DOHH2 (cell line): Measurements from ENCODE around the gene AIP.

ENCODE experiments used
- H3F3A ChIP-seq: fragments of 200-600 bp; sonication (generic), shearing (Covaris generic); 2 replicates; pipeline ENCODE4 v1.6.0; 2016; ENCODE audit warnings: antibody characterized with exemption, mild to moderate bottlenecking; ENCODE audit not compliant: control insufficient read depth, insufficient read depth
- H3K27ac ChIP-seq: fragments of 200-600 bp; sonication (generic); 2 replicates; pipeline ENCODE4 v1.5.1; 2014; ENCODE audit warnings: low read depth, mild to moderate bottlenecking, low read length, moderate library complexity
- H3K27me3 ChIP-seq: fragments of 200-600 bp; sonication (generic); 2 replicates; pipeline ENCODE4 v1.6.1; 2014; ENCODE audit warnings: mild to moderate bottlenecking, low read length, mixed read lengths; ENCODE audit not compliant: control insufficient read depth
- H3K36me3 ChIP-seq: fragments of 200-600 bp; sonication (generic); 2 replicates; pipeline ENCODE4 v1.6.1; 2014; ENCODE audit warnings: mild to moderate bottlenecking, low read length, moderate library complexity, mixed read lengths; ENCODE audit not compliant: control insufficient read depth
- H3K4me1 ChIP-seq: fragments of 200-600 bp; sonication (generic); 2 replicates; pipeline ENCODE4 v1.6.1; 2014; ENCODE audit warnings: mild to moderate bottlenecking, low read length, mixed read lengths; ENCODE audit not compliant: control insufficient read depth
- H3K4me2 ChIP-seq: fragments of 200-600 bp; sonication (generic); 2 replicates; pipeline ENCODE4 v1.6.0; 2014; ENCODE audit warnings: mild to moderate bottlenecking, low read length, moderate library complexity
- H3K4me3 ChIP-seq: fragments of 200-600 bp; sonication (generic); 2 replicates; pipeline ENCODE4 v1.5.1; 2014; ENCODE audit warnings: mild to moderate bottlenecking, low read length, mixed read lengths
- H3K79me2 ChIP-seq: fragments of 200-600 bp; sonication (generic); 2 replicates; pipeline ENCODE4 v1.6.1; 2014; ENCODE audit warnings: mild to moderate bottlenecking, low read length, mixed read lengths; ENCODE audit not compliant: control insufficient read depth
- H3K9me2 ChIP-seq: fragments of 200-600 bp; sonication (generic); replicated peaks from 2 replicates; pipeline ENCODE4 v1.6.1; 2014; ENCODE audit warnings: mild to moderate bottlenecking, low read length, mixed read lengths; ENCODE audit not compliant: control insufficient read depth
- H3K9me3 ChIP-seq: fragments of 200-600 bp; sonication (generic); 2 replicates; pipeline ENCODE4 v1.6.1; 2014; ENCODE audit warnings: antibody characterized with exemption, low read length, mixed read lengths; ENCODE audit not compliant: control insufficient read depth, insufficient read depth
- H4K20me1 ChIP-seq: fragments of 200-600 bp; sonication (generic); 2 replicates; pipeline ENCODE4 v1.6.0; 2014; ENCODE audit warnings: low read depth, mild to moderate bottlenecking, antibody characterized with exemption, low read length, moderate library complexity; ENCODE audit not compliant: control insufficient read depth, insufficient read depth
- CTCF ChIP-seq: fragments of 200-600 bp; sonication (generic); IDR thresholded peaks from one replicate; pipeline ENCODE4 v1.5.1; 2014; ENCODE audit warnings: antibody characterized with exemption, mild to moderate bottlenecking, low read depth, low read length; ENCODE audit not compliant: poor library complexity, severe bottlenecking
- EZH2phosphoT487 ChIP-seq: fragments of 200-600 bp; sonication (generic); IDR thresholded peaks from 2 replicates; pipeline ENCODE4 v1.6.1; 2017; ENCODE audit warnings: borderline replicate concordance, mild to moderate bottlenecking, antibody characterized with exemption, low read length, moderate library complexity, mixed read lengths

Gene AIP

GRCh38 chr11:67498544-67498972 lies 15.7 kb downstream of the AIP start:
- Histone ChIP-seq H3K4me2 (no peak overlapping the region), H3K9me3 (no peaks in the 10 kb centered on the region), H3K27me3 (no peaks in the 10 kb centered on the region), H3K79me2 (peaks cover 9% of the 10 kb centered on the region), H3K4me3 (no peak overlapping the region), H4K20me1 (peaks cover 2% of the 10 kb centered on the region; the same call in 1 of the 2 replicates), H3K27ac (no peak overlapping the region), H3K4me1 (peaks cover 3% of the 10 kb centered on the region), H3K36me3 (peaks cover 70% of the 10 kb centered on the region), H3F3A (no peaks in the 10 kb centered on the region), H3K9me2 (no peaks in the 10 kb centered on the region)
- TF ChIP-seq CTCF (no peak), EZH2phosphoT487 (no peak)

- H4K20me1 ChIP-seq: peaks cover 6% of the 10 kb centered on the region; the same call in 1 of the 2 replicates
- H3K9me2 ChIP-seq: no peaks in the 10 kb centered on the region
- H3K27ac ChIP-seq: no peak overlapping the region
- no peaks in the 10 kb centered on the region for H3F3A ChIP-seq
- H3K4me2 ChIP-seq: no peak overlapping the region
- no peaks in the 10 kb centered on the region for H3K27me3 ChIP-seq
- no peaks in the 10 kb centered on the region for H3K9me3 ChIP-seq
- no peak overlapping the region for H3K4me3 ChIP-seq
- peaks cover 64% of the 10 kb centered on the region for H3K36me3 ChIP-seq
- no peak for TF ChIP-seq EZH2phosphoT487
- TF ChIP-seq CTCF: no peak
- H3K79me2 ChIP-seq: peaks cover 23% of the 10 kb centered on the region
- peaks cover 8% of the 10 kb centered on the region for H3K4me1 ChIP-seq
Observed at GRCh38 chr11:67499808-67500483, 17.1 kb downstream of the AIP start.

- peaks cover 10% of the 10 kb centered on the region for H3K4me1 ChIP-seq
- H3K27ac ChIP-seq: no peak overlapping the region
- peaks cover 59% of the 10 kb centered on the region for H3K36me3 ChIP-seq
- no peak overlapping the region for H3K4me2 ChIP-seq
- no peaks in the 10 kb centered on the region for H3F3A ChIP-seq
- H3K9me3 ChIP-seq: no peaks in the 10 kb centered on the region
- H3K79me2 ChIP-seq: peaks cover 26% of the 10 kb centered on the region
- H4K20me1 ChIP-seq: peaks cover 6% of the 10 kb centered on the region; the same call in 1 of the 2 replicates
- H3K9me2 ChIP-seq: no peaks in the 10 kb centered on the region
- TF ChIP-seq EZH2phosphoT487 (no peak), CTCF (no peak)
- H3K27me3 ChIP-seq: no peaks in the 10 kb centered on the region
- H3K4me3 ChIP-seq: no peak overlapping the region
Observed at GRCh38 chr11:67500484-67500821, 17.6 kb downstream of the AIP start.
